HG02798 (cell line): ENCODE results near the gene BTNL9.
"Not testable (repeated sequence)": the region's sequence is repeated elsewhere in the genome, so short reads cannot be mapped to it uniquely, and the experiment has no call there.

Experiments used
- ATAC-seq: cut with Tn5 transposase; IDR thresholded peaks from one replicate; pipeline ENCODE4 v1.9.1; 2021; ENCODE audit warnings: mild to moderate bottlenecking; ENCODE audit not compliant: unreplicated experiment, poor library complexity

BTNL9 gene

GRCh38 chr5:181039931-181040630 lies at the start of gene BTNL9:
Gene BTNL9, plus strand, starts transcription at chr5:181040266. Its CDS starts 5,224 bp downstream, at chr5:181045490.
- ATAC-seq: no peak

GRCh38 chr5:180990882-180991242 lies 49.2 kb upstream of the BTNL9 start:
- no peak for ATAC-seq

GRCh38 chr5:181001947-181002346 lies 38.1 kb upstream of the BTNL9 start:
- ATAC-seq: no peak

GRCh38 chr5:181005791-181006190 lies 34.3 kb upstream of the BTNL9 start:
- ATAC-seq: no peak

- ATAC-seq: no peak
Observed at GRCh38 chr5:181008136-181008535, 31.9 kb upstream of the BTNL9 start.

- not testable (repeated sequence) for ATAC-seq
Observed at GRCh38 chr5:181010018-181010417, 30.0 kb upstream of the BTNL9 start.

DNA sequence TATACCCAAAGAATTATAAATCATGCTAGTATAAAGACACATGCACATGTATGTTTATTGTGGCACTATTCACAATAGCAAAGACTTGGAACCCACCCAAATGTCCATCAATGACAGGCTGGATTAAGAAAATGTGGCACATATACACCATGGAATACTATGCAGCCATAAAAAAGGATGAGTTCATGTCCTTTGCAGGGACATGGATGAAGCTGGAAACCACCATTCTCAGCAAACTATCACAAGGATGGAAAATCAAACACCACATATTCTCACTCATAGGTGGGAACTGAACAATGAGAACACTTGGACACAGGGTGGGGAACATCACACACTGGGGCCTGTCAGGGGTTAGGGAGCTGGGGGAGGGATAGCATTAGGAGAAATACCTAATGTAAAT lies 25.4 kb upstream of the BTNL9 start:
- not testable (repeated sequence) for ATAC-seq

GRCh38 chr5:181017448-181017847 lies 22.6 kb upstream of the BTNL9 start:
- not testable (repeated sequence) for ATAC-seq

- ATAC-seq: no peak
Observed at GRCh38 chr5:181020688-181021087, 19.4 kb upstream of the BTNL9 start.

DNA sequence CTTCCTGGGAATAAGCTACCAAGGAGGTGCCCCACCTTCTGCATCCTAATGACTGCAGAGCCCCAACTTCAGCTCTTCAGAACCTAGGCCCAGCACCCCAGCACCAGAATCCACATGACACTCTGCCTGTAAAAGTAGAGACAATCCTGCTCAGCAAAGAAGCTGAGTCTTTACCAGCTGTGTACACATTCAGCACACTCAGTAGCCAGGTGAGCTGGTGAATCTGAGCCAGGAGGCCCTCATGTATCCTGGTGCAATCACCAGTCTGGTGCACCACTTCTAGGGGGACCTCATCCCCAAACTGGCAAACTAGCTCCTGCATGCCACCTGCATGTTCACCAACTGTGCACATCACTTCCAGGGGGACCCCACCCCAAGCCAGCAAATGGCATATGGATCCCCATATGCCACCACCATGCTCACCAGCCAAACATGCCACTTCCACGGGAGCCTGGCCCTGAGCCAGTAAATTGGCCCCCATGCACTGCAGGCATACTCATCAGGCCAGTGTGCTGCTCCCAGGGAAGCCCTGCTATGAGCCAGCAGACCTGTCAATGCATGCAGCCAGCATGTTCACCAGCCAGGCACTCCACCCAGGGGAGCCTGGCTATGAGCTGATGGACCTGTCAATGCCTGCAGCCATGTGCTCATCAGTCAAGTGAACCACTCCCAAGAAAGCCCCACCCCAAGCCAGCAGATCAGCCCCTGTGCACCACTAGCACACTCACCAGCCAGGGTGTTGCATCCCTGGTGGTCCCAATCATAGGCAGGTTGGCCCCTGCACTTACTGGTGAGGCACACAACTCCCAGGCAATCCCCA lies 15.6 kb upstream of the BTNL9 start:
- no peak for ATAC-seq

DNA sequence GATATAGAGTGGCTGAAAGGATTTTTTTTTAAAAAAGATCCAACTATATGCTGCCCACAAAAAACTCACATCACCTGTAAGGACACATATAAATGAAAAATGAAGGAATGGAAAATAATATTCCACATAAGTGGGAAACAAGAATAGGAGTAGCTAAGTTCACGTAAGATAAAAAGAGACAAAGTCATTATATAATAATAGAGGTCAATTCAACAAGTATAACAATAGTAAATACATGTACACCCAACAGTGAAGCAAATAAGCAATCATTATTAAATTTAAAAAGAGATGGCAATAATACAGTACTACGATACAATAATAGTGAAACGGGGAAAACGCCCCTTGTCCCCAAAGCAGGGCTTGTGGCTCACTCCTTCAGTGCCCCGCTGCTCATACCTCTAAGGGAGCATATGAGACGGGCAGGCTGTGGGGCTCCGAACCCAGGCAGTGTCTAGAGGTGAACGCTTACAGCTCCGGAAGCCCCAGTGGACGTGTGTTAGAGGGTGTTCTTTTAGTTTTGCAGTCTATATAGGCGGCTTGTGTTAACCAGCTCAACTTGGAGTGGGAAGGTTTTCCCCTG lies 12.5 kb upstream of the BTNL9 start:
- ATAC-seq: no peak

DNA sequence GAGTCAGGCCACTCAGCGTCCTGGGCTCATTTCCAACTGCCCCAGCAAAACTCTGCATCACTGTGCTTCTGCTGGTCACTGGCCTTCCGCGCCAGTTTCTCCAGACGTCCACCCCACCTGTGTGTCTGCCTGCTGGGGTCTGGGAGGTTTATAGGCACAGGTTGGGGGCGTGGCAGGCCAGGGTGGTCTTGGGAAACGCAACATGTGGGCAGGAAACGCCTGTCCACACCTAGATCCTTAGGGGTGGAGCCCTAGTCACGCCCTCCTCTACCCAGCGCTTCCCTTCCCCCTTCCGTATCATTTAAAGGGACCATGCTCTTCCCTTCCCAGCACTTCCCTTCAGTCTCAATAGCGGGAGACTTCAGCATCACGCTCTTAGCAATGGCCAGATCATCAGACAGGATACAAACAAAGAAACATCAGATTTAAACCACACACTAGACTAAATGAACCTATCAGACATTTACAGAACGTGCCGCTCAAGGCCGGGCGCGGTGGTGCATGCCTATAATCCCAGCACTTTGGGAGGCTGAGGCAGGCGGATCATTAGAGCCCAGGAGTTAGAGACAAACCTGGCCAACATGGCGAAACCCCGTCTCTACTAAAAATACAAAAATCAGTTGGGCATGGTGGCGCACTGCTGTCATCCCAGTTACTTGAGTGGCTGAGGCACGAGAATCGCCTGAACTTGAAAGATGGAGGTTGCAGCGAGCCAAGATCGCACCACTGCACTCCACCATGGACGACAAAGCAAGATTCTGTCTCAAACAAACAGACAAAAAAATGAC lies 11.8 kb upstream of the BTNL9 start:
- ATAC-seq: no peak

GRCh38 chr5:181031716-181032115 lies 8.3 kb upstream of the BTNL9 start:
- no peak for ATAC-seq

GRCh38 chr5:181035991-181036815 lies 3.9 kb upstream of the BTNL9 start:
- no peak for ATAC-seq

GRCh38 chr5:181036816-181037364 lies 3.2 kb upstream of the BTNL9 start:
- ATAC-seq: no peak

GRCh38 chr5:181037365-181037861 lies 2.7 kb upstream of the BTNL9 start:
- no peak for ATAC-seq

DNA sequence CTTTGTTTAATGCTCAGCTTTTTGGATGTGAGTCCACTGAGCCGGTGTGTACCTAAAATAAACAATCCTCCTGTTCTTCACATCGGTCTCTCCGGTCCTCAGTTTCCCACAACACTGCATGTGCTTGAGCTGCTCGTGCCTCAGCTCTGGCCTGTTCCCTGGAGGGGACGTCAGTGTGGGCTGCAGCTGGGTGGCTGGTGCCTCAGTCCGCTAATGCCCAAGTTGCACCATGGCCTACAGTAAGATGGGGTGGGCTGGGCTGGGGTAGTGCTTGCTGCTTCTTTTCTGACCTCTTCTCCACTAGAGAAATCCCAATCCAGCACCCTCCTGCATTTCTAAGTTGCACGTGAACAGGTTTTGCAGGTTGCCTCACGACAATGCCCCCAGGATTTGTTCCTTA lies 595 bp upstream of the BTNL9 start:
- ATAC-seq: no peak

DNA sequence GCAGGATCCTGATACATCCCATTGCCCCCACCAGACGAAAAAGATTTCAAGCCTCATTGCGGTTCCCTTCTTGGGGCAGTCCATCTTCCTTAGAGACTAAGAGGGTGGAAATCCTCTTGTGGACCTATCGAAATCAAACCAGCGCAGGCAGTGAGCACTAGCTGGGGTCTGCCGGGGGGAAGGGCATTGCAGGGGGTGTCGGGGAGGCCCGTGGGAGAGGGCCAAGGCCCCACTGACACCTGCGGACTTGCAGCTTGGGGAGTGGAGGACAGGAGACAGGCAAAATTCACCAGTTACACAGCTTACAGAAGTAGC lies 522 bp downstream of the BTNL9 start:
- no peak for ATAC-seq

DNA sequence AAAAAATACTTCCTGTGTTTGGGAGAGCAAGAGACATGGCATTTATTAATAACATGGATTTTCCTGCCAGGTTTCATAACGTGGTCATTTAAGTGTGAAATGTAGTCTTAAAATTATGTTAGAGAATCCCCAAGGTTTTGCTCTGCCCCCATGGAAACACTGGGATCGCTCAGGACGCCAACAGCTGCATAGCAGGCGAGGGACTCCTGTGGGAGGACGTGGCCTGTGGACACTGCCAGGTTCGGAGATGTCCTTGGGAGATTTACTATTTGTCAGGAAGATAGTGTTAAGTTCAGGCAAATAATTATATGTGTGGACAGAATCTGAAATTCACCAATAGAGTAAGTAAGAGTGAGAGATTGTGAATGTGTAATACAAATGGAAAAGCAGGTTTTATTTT lies 977 bp downstream of the BTNL9 start:
- ATAC-seq: no peak
